Smooth muscle cell of the brain vasculature (primary cell): ENCODE results near the gene SRRM4.

Experiments
- DNase-seq: peaks from one replicate; pipeline ENCODE4 v3.0.0-alpha.2; 2012; ENCODE audit warnings: low read depth, low spot score

SRRM4 gene

GRCh38 chr12:119200601-119201000 lies 219.3 kb downstream of the SRRM4 start:
- no peak for DNase-seq

- DNase-seq = no peak
These were observed 220.6 kb downstream of the SRRM4 start for GRCh38 chr12:119201789-119202543.

GRCh38 chr12:119202544-119202943 lies 221.2 kb downstream of the SRRM4 start:
- DNase-seq = no peak

- DNase-seq = no peak
These were observed 222.8 kb downstream of the SRRM4 start for GRCh38 chr12:119204131-119204530.

DNA sequence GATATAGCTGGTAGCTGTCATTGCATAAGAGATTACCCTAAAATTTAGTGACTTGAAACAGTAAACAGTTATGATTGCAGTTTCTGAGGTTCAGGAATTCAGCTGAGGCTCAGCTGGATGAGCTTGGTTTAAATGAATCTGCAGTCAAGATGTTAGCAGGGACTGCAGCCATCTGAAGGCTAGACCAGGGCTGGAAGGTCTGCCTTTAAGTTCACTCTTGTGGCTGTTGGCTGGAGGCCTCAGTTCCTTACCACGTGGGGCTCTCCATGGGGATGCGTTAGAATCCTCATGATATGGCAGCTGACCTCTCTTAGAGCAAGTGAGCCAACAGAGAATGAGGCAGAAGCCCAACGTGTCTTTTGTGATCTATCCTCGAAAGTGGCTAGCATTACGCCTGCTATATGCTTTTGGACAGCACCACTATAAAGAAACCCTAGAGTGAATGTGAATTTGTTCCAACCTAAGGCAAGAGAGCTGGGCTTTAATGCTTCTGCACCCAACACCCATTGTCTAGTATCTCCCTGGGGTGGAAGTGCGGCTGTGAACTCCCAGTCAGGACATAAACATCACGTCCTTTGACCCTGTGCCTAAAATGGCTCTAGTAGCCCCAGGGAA lies 223.4 kb downstream of the SRRM4 start:
- DNase-seq = no peak

GRCh38 chr12:119206348-119207062 lies 225.2 kb downstream of the SRRM4 start:
- DNase-seq = no peak

GRCh38 chr12:119207063-119207560 lies 225.8 kb downstream of the SRRM4 start:
- no peak for DNase-seq

- DNase-seq = no peak
These were observed 227.3 kb downstream of the SRRM4 start for GRCh38 chr12:119208626-119209061.

DNA sequence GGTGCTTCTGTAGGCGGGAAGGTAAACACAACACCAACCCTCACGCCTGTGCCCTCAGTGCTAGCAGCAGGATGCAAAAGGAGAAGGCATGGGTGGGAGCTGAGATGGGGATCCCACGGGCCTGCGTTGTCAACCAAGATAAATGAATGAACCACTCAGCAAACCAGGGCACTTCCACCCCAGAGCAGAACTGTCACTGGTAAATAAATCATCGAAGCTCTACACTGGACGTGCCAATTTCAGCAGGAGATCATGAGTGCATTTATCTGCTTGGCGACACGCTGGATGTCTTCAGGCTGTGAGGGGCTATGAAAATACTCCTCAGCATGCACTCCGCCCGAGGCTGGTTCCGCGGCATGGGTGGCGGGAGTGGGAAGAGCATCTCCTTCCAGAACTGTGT lies 230.5 kb downstream of the SRRM4 start:
- DNase-seq = no peak
